Measurements from ENCODE around the gene FRAT1.

FRAT1 gene

DNA sequence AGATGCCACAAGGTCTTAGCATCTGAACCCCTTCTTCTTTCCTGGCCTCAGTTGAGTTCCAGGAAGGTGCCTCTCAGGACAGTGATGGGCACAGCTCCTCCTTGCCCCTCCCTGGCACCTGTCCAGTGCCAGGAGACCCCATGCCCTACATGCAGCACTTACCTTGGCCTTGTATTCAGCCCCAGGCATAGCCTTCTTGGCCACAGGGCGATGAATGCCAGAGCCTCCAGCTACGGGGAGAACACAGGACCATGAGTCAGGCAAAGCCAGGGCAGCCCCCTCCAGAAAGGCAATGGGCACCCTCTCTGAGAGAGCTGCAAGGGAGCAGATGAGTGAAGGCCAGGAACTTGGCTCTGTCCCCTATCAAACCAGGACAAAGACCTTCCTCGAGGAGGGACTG lies 39.7 kb downstream of the FRAT1 start:
- TF ChIP-seq, protein P1, sequence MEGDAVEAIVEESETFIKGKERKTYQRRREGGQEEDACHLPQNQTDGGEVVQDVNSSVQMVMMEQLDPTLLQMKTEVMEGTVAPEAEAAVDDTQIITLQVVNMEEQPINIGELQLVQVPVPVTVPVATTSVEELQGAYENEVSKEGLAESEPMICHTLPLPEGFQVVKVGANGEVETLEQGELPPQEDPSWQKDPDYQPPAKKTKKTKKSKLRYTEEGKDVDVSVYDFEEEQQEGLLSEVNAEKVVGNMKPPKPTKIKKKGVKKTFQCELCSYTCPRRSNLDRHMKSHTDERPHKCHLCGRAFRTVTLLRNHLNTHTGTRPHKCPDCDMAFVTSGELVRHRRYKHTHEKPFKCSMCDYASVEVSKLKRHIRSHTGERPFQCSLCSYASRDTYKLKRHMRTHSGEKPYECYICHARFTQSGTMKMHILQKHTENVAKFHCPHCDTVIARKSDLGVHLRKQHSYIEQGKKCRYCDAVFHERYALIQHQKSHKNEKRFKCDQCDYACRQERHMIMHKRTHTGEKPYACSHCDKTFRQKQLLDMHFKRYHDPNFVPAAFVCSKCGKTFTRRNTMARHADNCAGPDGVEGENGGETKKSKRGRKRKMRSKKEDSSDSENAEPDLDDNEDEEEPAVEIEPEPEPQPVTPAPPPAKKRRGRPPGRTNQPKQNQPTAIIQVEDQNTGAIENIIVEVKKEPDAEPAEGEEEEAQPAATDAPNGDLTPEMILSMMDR (IDR thresholded peaks at IDR 0.05; ENCODE audit: insufficient read depth, low read depth, low read length, missing control alignments), result no peak
- no peak overlapping the region for H3K4me3 ChIP-seq (ENCODE audit: low read depth, low read length)
- DNase-seq (ENCODE audit: low read depth), result no peak

DNA sequence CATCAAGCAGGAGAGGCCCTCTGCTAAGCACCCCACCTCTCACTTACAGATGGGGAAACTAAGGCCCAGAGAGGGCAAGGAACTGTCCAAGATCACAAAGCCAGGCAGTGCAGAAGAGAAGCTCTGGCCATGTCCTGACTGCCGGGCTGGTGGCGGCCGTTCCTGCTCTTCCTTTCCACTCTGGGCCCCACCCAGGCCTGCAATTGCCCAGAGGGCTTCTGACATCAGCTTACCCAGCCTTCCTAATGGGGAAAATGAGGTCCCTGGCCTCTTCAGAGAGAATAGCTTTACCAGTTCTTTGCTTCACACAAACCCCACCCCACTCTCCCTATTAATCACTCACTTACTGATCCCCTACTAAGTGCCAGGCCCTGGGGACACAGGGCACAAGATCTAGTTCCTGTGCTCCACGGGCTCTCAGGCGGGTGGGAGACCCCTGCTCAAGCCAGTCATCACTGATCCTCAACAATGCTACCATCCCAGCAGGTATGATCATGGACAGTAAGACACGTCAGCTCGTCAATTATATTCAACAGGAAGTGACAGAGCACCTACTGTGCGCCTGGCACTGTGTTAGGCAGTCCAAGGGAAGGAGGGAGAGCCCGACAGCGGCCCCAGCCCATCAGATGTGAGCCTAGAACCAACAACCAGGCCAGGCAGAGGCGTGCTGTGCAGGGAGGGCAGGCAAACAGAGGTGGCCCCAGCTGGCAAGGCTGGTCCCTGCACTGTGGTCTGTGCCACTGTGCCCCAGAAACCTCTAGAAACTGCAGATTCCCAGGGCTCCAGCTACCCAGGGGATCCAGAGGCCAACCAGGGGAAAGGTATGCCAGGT lies 41.9 kb downstream of the FRAT1 start:
- TF ChIP-seq, protein P1 (IDR thresholded peaks at IDR 0.05; ENCODE audit: insufficient read depth, low read depth, low read length, missing control alignments), result no peak
- H3K4me3 ChIP-seq (ENCODE audit: low read depth, low read length), result no peak overlapping the region
- DNase-seq (ENCODE audit: low read depth), result no peak

DNA sequence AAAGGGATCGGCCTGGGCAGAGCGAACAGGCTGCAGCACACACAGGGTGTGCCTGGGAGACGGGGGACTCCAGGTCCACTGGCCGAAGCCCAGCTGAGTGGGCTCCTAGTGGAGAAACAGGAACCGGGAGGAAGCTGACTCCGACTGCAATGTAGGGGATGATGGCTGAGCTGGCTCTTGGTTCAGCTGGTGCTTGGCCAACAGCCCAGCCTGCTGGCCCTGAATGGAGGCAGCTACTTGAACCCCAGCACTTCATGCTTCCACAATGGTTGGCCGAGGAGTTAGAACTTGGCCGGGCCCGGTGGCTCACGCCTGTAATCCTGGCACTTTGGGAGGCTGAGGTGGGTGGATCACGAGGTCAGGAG lies 42.4 kb downstream of the FRAT1 start:
- no peak for DNase-seq (ENCODE audit: low read depth)
- TF ChIP-seq, protein P1 (IDR thresholded peaks at IDR 0.05; ENCODE audit: insufficient read depth, low read depth, low read length, missing control alignments), result no peak
- no peak overlapping the region for H3K4me3 ChIP-seq (ENCODE audit: low read depth, low read length)

DNA sequence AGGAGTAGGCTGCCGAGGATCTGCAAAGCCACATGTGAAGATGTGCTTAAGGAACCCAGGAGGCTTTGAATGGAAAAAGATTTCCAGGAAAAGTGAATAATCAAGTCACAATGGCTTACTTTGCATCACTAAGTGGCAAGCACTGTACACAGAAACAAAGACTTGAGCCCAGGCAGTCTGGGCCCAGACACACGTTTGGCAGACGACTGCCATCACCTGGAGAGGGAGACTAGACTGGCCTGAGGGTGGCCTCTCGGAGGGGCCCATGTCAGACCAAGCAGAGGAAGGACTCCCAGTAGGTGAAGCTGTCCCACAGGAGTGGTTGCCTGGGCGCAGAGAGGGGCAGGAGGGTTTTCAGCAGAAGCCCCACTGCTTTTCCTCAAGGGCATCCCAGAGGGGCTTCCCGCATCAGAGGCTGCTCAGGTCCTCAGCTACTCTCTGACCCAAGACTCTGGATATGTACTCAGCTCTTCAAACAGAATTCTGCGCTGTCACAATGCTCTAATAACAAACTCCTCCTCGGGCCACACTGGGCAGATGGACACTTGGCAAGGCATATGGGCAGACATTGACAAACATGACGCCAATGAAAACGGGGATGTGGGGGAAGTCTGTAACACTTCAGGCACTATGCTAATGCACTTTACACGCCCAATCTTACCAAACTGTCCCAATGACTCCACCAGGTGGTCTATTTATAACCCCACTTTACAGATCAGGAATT lies 43.4 kb downstream of the FRAT1 start:
- DNase-seq (ENCODE audit: low read depth), result no peak
- TF ChIP-seq, protein P1 (IDR thresholded peaks at IDR 0.05; ENCODE audit: insufficient read depth, low read depth, low read length, missing control alignments), result no peak

DNA sequence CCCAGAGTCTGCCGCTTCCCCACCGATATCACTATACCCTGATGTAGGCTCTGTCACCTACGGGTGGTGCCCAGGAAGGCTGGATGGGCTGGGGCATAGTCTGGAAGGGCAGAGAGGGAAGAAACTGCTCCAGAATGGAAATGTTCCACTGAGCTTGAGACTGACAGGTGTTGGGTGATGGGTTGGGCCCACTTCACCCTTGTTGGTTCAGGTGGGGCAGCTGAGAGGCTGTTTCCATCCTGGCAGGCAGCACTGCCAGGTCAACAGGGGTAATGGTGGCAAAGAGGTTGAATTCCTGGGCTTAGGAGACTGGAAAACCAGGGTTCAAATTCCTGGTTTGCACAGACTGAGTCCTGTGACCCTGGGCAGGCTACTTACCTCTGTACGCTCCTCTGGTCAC lies 44.0 kb downstream of the FRAT1 start:
- H3K4me3 ChIP-seq (ENCODE audit: low read depth, low read length), result no peak overlapping the region
- TF ChIP-seq, protein P1 (IDR thresholded peaks at IDR 0.05; ENCODE audit: insufficient read depth, low read depth, low read length, missing control alignments), result no peak
- DNase-seq (ENCODE audit: low read depth), result no peak

More for the DNA sequence above, 43.4 kb downstream of the FRAT1 start:
- no peak overlapping the region for H3K4me3 ChIP-seq (ENCODE audit: low read depth, low read length)

DNA sequence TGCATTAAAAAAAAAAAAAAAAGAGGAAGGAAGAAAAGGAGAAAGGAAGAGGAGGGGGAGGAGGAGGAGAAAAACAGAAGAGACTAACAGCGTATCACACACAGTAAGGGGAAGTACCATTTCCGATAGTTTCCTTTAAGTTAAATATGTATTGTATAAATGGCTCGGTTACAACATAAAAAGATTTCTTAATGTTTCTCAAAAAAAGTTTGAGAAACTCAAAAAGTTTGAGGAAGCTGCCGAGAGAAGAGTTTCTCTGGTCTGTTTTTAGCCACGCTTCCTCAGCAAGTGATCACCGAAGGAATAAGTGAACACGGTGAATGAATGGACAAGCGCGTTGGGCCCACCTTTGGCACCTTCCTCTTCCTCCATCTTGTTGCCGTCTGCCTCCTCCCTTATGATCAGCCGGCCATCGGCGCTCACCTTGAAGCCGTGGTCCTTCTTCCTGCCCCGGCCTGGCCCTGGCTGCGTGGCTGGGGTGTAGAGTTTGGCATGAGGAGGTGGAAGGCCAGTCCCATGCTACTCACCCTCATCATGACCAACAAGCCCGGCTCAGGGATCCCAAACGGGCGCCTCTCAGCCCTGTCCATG lies 46.8 kb downstream of the FRAT1 start:
- TF ChIP-seq, protein P1 (IDR thresholded peaks at IDR 0.05; ENCODE audit: insufficient read depth, low read depth, low read length, missing control alignments), result no peak
- H3K4me3 ChIP-seq (ENCODE audit: low read depth, low read length), result no peak overlapping the region
- DNase-seq (ENCODE audit: low read depth), result no peak

All from GM12865 (cell line).